T47D (cell line): Measurements from ENCODE around the gene URM1.

Experiments
- DNase-seq, 2 experiments: peaks; one replicate each; pipeline versions ENCODE4 v3.0.0 to v3.0.0-alpha.2; 2011 to 2012; ENCODE audit warnings: low read depth in 1 of 2, low spot score in 1 of 2
- JUND ChIP-seq: IDR thresholded peaks from 2 replicates; pipeline ENCODE4 v1.6.1; 2012; ENCODE audit warnings: low read depth
- in situ Hi-C: cut with HindIII; loops from 2 replicates; pipeline ENCODE4 v1.10.0; 2016; ENCODE audit warnings: low sequenced_read_pairs, low pct_unique_long_range_greater_than_20kb

Gene URM1

DNA sequence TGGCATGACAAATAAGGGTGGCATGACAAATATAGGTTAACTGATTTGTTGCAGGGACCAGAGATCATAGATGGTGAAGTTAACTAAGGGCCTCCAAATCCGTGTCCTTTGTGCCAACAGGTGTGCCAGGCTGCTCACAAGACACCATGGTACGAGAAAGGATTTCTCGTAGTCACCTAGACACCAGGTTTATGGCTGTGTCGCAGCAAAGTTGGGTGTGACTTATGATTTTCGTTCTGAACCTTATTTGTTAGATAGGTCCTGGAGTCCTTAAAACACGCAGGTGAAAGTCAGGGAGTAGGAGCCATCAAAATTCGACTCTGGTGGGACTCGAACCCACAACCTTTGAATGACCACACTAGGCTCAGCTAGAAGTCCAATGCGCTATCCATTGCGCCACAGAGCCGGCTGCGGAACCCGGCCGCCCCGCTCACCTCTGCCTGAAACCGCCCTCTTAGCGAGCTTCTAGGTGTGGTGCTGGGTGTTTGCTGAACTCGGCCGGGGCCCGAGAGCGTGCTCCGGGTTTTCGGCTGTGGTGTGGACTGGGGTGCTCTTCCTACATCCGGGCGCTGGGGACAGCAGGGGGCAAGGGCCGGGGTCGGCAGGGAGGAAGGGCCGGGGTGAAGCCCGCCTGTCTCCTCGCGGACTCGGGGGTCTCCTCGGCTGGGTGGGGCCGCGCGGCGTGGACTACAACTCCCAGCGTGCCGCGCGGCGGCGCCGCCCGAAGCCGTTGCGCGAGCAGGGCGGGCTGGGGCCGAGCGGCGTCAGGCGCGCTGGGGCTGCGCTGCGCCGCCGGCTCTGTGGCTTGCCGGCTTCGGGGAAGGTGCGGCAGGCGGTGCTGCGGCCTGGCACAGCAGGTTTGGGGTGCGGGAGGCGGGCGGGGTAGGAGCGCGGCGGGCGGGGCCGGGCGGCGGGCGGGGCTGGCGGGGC lies 31.1 kb upstream of the URM1 start, which contains the start of gene SLC27A4:
Gene SLC27A4, plus strand, starts transcription at position 767 of the 930 bp plus-strand sequence. CDS start 2,606 bp downstream, outside the sequence.
- DNase-seq: peak; percentile 94
- in situ Hi-C loops: no loop called here
- no peak for TF ChIP-seq JUND

DNA sequence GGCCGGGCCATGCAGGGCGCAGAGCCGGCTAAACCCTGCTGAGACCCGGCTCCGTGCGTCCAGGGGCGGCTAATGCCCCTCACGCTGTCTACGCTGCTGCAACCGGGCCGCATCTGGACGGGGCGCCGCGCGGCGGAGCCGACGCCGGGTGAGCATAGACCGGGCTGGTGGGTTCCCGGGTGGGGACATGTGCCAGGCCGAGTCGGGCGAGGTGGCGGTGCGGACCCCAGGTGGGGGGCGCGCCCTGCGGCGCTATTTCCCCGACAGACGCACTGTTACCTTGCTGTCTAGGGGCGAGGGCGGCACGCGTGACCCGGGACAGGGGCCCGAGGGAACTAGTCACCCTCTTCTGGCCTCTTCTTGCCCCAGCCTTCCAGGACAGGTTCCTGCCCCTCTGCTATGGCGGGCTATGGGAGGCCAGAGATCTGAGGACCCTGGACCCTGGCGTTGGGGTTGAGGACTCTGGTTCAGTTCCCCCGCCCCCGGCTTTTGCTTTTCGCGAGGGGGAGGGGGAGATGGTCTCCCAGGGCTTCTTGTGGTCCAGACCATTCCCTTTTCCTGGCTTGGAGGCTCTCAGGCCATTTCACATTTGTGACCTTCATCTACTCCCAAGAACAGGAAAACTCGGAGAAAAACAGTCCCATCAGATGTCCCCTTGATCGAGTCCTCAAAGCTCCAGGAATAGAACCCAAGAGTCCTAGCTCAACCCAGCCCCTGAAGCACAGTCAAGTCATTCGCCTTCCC lies 30.3 kb upstream of the URM1 start:
- TF ChIP-seq JUND: no peak
- in situ Hi-C loops: no loop called here
- no peak for DNase-seq

DNA sequence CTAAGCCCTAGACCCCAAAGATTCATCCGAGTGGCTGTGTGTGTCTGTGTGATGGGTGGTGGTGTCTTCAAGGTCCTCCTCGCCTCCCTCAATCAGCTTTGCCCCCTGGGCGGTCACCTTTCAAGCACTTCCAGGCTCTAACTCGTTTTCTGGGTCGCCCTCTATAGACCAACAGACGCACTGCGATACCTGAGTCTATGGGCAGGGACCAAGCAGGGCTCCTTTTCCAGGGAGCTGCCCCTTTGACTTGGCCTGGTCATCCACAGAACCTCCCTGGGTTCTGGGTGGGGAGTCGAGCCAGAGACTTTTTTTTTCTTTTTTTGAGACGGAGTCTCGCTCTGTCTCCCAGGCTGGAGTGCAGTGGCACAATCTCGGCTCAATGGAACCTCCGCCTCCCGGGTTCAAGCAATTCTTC lies 29.7 kb upstream of the URM1 start:
- in situ Hi-C loops: no loop called here
- peak; percentile 86 to 93 for DNase-seq
- TF ChIP-seq JUND: no peak

DNA sequence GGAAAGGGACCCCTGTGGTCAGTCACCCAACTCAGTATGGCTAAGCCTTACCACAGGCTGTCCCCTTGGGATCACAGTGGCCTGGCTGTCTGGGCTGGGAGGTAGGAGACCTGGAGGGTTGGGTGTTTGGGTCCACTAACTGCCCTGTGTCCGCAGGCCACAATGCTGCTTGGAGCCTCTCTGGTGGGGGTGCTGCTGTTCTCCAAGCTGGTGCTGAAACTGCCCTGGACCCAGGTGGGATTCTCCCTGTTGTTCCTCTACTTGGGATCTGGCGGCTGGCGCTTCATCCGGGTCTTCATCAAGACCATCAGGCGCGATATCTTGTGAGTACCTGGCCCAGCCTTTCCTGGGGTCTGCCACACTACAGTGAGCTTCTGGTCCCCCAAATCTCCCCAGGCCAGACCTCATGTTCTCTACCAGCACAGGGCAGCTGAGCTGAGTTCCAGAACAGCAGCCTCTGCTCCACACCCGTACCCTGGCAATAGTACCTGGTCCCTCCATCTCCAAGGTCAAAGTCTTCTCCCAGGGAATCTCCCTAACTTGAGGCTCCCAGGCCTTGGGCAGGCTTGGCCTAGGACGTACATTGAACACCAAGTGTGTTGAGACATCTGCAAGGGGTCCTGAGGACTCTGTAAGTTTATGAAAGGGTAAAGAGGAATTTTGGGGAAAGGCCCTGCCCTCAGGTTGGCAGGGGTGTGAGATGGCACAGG lies 28.0 kb upstream of the URM1 start:
- in situ Hi-C loops: no loop called here
- DNase-seq: no peak

DNA sequence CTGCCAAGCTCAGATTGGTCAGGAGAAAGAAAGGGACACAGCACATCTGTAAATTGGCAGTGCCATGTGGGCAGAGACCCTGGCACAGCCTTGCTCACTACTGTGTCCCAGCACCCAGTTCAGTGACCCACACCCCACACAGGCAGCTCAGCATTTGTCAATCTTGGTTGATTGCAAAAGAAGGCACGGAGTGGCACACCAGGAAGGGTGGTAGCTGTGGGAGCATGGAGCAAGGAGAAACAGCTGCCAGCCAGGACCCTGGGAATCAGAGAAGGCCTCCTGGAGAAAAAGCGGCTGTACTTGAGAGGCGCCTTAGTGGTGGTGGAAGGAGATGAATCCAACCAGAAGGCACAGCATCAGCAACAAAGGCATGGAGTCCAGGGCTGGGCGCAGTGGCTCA lies 27.3 kb upstream of the URM1 start:
- no peak for DNase-seq
- no peak for TF ChIP-seq JUND
- in situ Hi-C loops: no loop called here

More for the DNA sequence above, 28.0 kb upstream of the URM1 start:
- TF ChIP-seq JUND: no peak

DNA sequence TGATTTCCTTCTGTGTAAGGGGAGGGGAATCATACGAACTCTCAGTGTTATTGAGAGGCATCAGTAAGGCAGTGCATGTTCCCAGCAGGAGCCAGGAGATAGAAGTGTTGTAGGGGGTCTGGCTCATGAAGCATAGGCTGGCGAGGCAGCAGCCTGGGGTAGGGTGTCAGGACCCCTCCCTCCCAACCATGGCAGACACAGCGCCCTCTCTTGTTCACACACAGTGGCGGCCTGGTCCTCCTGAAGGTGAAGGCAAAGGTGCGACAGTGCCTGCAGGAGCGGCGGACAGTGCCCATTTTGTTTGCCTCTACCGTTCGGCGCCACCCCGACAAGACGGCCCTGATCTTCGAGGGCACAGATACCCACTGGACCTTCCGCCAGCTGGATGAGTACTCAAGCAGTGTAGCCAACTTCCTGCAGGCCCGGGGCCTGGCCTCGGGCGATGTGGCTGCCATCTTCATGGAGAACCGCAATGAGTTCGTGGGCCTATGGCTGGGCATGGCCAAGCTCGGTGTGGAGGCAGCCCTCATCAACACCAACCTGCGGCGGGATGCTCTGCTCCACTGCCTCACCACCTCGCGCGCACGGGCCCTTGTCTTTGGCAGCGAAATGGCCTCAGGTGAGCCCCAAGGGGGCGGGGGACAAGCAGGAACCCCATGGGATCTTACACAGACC lies 26.1 kb upstream of the URM1 start:
- DNase-seq: no peak
- TF ChIP-seq JUND: no peak
- in situ Hi-C loops: no loop called here

DNA sequence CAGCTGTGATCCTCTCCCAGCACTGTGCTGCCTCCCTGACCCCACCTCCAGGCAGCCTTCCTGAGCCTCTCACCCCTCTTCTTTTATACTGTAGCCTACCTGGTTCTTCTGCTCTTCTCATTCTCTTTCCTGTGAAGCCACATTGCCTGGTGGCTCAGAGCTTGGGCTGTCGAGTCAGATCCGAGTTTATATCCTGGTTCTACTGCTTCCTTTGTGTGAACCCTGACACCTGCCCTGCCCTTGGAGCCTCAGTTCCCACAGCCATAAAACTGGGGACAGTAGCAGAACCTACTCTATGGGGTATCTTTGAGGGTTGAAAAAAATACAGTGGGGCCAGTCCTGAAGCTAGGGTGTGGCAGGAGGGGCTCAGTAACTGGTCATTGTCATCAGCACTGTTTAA lies 22.0 kb upstream of the URM1 start:
- no peak for DNase-seq

DNA sequence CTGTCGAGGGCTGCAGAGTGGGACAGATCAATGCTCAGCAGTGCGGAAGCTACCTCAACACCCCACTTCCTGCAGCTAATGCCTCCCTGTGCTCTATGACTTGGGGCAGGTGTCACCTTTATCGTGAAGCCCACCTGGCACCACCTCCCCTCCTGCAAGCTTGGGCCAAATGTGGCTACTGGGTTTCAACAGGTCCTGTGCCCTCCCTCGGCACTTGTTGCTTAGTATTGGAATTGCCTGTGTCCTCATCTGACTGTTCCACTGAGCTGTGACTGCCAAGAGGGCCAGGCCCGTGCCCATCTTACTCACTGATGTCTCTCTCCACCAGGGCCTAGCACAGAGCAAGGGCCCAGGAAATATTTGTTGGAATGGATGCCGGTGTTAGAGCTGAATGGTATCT lies 21.4 kb upstream of the URM1 start:
- no peak for TF ChIP-seq JUND
- DNase-seq: no peak
- in situ Hi-C loops: no loop called here

More for the DNA sequence above, 22.0 kb upstream of the URM1 start:
- no peak for TF ChIP-seq JUND
- in situ Hi-C loops: no loop called here

DNA sequence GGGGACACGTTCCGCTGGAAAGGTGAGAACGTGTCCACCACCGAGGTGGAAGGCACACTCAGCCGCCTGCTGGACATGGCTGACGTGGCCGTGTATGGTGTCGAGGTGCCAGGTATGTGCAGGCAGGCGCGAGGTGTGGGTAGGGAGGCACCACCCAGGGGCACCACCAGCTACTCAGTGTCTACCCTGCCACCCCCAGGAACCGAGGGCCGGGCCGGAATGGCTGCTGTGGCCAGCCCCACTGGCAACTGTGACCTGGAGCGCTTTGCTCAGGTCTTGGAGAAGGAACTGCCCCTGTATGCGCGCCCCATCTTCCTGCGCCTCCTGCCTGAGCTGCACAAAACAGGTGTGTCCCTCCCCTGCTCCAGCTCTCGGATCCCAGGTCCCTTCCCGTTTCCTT lies 15.7 kb upstream of the URM1 start:
- in situ Hi-C loops: no loop called here
- DNase-seq: no peak
- no peak for TF ChIP-seq JUND

DNA sequence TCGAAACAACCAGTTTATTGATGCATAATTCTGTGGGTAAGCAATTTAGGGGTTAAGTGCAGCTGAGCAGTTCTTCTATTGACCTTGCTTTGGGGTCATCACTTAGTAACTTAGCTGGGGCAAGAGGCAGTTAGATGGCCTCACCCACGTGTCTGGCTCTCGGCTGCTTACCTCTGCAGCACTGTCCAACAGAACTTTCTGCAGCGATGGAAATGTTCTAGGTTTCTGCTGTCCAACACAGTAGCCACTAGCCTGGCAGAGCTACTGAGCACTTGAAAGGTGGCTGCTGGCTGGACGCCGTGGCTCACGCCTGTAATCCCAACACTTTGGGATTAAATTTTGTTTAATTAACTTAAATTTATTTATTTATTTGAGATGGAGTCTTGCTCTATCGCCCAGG lies 13.1 kb upstream of the URM1 start:
- in situ Hi-C loops: no loop called here
- TF ChIP-seq JUND: no peak
- no peak for DNase-seq

DNA sequence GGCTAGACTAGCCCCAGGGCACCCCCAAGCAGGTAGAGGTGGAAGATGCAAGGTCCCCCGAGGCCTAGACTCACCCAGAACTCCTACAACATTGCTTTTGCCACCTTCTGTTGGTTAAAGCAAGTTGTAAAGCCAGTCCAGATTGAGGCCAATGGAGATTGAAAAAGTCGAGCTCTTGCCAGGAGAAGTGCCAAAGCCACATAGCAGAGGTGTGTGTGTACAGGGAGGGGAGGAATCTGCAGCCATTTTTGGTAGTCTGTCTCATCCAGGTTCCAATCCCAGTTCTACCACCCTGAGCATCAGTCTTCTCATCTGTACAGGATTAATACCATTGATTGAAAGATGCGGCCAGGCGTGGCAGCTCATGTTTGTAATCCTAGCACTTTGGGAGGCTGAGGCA lies 12.3 kb upstream of the URM1 start:
- no peak for TF ChIP-seq JUND
- in situ Hi-C loops: no loop called here

DNA sequence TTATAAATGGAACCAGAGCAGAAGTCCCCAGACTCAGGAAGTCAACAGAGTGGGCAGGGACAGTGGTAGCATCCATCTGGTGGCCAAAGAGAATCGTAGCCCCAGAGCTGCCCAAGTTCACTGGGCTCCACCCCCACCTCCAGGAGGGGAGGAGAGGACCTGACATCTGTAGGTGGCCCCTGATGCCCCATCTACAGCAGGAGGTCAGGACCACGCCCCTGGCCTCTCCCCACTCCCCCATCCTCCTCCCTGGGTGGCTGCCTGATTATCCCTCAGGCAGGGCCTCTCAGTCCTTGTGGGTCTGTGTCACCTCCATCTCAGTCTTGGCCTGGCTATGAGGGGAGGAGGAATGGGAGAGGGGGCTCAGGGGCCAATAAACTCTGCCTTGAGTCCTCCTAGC lies 10.3 kb upstream of the URM1 start:
- TF ChIP-seq JUND: no peak
- DNase-seq: no peak
- in situ Hi-C loops: no loop called here

More for the DNA sequence above, 12.3 kb upstream of the URM1 start:
- DNase-seq: no peak
